CD4-positive, CD25-positive, alpha-beta regulatory T cell (primary cell): Measurements from ENCODE around the gene STAT3. TPM values are rescaled to one million over a fixed set of nuclear protein-coding genes. Genes with fewer than 3 reads are reported as not detected.

Experiments used
- ATAC-seq, 2 donors: fragments of 150-1000 bp; cut with Tn5 transposase; one replicate each; pipeline ENCODE4 v1.10.0; 2021; ENCODE audit warnings: low read depth in 2 of 2, moderate number of reproducible peaks in 2 of 2, moderate library complexity in 1 of 2
- DNase-seq, 3 donors: peaks; one replicate each; pipeline versions ENCODE4 v3.0.0 to v3.0.0-alpha.2; 2012 to 2022; ENCODE audit warnings: mixed read lengths in 1 of 3
- H3K27ac ChIP-seq: one replicate; pipeline ENCODE4 v1.7.0; 2013; ENCODE audit warnings: mild to moderate bottlenecking, low read length; ENCODE audit not compliant: insufficient read depth, poor library complexity, severe bottlenecking
- H3K27me3 ChIP-seq: one replicate; pipeline ENCODE4 v1.7.0; 2013; ENCODE audit warnings: low read length; ENCODE audit not compliant: control insufficient read depth, insufficient read depth
- H3K36me3 ChIP-seq: one replicate; pipeline ENCODE4 v1.7.0; 2013; ENCODE audit warnings: mild to moderate bottlenecking, low read length, moderate library complexity; ENCODE audit not compliant: control insufficient read depth, insufficient read depth
- H3K4me1 ChIP-seq: 2 replicates; pipeline ENCODE4 v1.7.0; 2013; ENCODE audit warnings: mild to moderate bottlenecking, low read length; ENCODE audit not compliant: insufficient read depth, control insufficient read depth, poor library complexity, severe bottlenecking
- H3K4me3 ChIP-seq: one replicate; pipeline ENCODE4 v1.7.0; 2013; ENCODE audit warnings: low read depth, mild to moderate bottlenecking, low read length, moderate library complexity
- H3K9me3 ChIP-seq, 2 experiments: 1 replicate in 1 of 2; 2 replicates in 1 of 2; pipeline ENCODE4 v1.7.0; 2013; ENCODE audit warnings: low read length in 2 of 2, mild to moderate bottlenecking in 1 of 2, moderate library complexity in 1 of 2; ENCODE audit not compliant: control insufficient read depth in 2 of 2
- H3K27ac Mint-ChIP-seq, 3 donors: one replicate each; pipeline ENCODE4 v1.8.0; 2020 to 2022; ENCODE audit warnings: mild to moderate bottlenecking in 3 of 3, mixed read lengths in 3 of 3, moderate library complexity in 2 of 3
- H3K27me3 Mint-ChIP-seq: one replicate; pipeline ENCODE4 v1.8.0; 2022; ENCODE audit warnings: mild to moderate bottlenecking, mixed read lengths
- H3K36me3 Mint-ChIP-seq: one replicate; pipeline ENCODE4 v1.8.0; 2020; ENCODE audit warnings: mixed read lengths
- H3K4me1 Mint-ChIP-seq, 4 donors: one replicate each; pipeline ENCODE4 v1.8.0; 2020 to 2022; ENCODE audit warnings: mixed read lengths in 4 of 4, mild to moderate bottlenecking in 1 of 4
- H3K4me3 Mint-ChIP-seq, 4 donors: one replicate each; pipeline ENCODE4 v1.8.0; 2020 to 2022; ENCODE audit warnings: mild to moderate bottlenecking in 4 of 4, mixed read lengths in 4 of 4, moderate library complexity in 3 of 4
- H3K9me3 Mint-ChIP-seq, 7 donors: one replicate each; pipeline ENCODE4 v1.8.0; 2020 to 2022; ENCODE audit warnings: mixed read lengths in 7 of 7, mild to moderate bottlenecking in 3 of 7, moderate library complexity in 2 of 7
- polyA plus RNA-seq, 4 donors: library from polyadenylated mRNA; unstranded; fragments of 300-500 nt; fragmentation: Illumina TruSeq; gene quantifications; one replicate each; pipeline ENCODE4 v1.2.3, GENCODE V29; 2021
- total RNA-seq: library from RNA; stranded (reverse); gene quantifications from one replicate; pipeline ENCODE4 v1.2.3, GENCODE V29; 2022

STAT3 gene
- total RNA-seq (262 TPM), polyA plus RNA-seq (100 to 1,000 TPM; 100 to 125 (median 118) TPM)

DNA sequence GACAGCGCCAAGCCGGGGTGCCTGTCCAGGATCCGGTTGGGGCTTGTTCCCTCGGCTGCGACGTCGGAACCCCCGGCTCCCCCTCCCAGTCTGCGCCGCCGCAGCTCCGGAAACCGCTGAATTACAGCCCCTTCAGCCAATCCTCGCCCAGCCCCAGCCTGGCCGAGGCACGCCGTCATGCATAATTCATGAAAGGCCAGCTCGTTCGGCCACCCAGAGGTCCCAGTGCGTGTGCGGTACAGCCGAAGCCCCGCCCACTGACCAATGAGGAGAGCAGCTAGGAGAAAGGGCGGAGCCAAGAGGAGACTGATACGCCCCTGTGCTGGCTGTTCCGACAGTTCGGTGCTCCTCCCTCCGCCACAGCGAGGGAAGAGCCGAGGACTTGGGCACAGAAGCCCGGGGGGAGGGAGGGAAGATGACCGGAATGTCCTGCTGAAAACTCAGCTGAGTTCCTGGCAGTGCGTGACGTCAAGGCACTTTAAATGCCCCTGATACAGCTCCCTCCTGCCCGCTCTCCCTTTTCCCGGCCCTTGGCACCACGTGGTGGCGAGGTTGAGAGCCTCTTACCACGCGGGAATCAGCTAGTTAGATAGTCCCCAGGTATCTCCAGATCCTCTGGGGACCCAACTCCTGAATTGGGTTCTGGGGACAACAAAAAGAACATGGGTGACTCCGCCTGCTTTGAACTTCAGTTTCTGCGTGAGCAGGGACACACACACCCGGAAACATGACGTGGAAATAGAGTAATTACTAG lies at the start of gene STAT3:
Gene STAT3 (minus strand): TSS at position 62 of the 754 bp plus-strand sequence. CDS start 39,926 bp downstream, outside the sequence.
- Mint-ChIP-seq H3K4me1 (peaks cover 8 to 53% (median 37%) of the 10 kb centered on the region in 4 donors), H3K27ac (peak within 1 kb of the TSS; percentile 100)
- ATAC-seq, result peak; percentile 85 to 88

GRCh38 chr17:42436391-42436790 lies 48.1 kb upstream of the STAT3 start:
- Mint-ChIP-seq H3K27ac (no peak overlapping the region), H3K27me3 (peaks cover 26% of the 10 kb centered on the region)
- H3K27ac ChIP-seq, result no peak overlapping the region

More for the DNA sequence above, at the start of gene STAT3:
- Histone ChIP-seq H3K36me3 (peaks cover 1% of the 10 kb centered on the region), H3K27ac (peak within 1 kb of the TSS; percentile 100), H3K9me3 (no peaks in the 10 kb centered on the region), H3K4me3 (peak within 1 kb of the TSS; percentile 96), H3K4me1 (peaks cover 25% of the 10 kb centered on the region), H3K27me3 (no peaks in the 10 kb centered on the region)
- peaks cover 3% of the 10 kb centered on the region for H3K36me3 Mint-ChIP-seq
- peak; percentile 100 for DNase-seq
- peaks cover 9% of the 10 kb centered on the region for H3K27me3 Mint-ChIP-seq
- H3K4me3 Mint-ChIP-seq, result peak within 1 kb of the TSS; percentile 92 to 99 (median 96)
- H3K9me3 Mint-ChIP-seq, result peaks cover 0 to 1% (median 0%) of the 10 kb centered on the region in 7 donors

GRCh38 chr17:42431758-42432161 lies 43.5 kb upstream of the STAT3 start:
- peaks cover 0 to 6% (median 2%) of the 10 kb centered on the region in 4 donors for H3K4me1 Mint-ChIP-seq

More at GRCh38 chr17:42436391-42436790, 48.1 kb upstream of the STAT3 start:
- Histone ChIP-seq H3K9me3 (no peaks in the 10 kb centered on the region), H3K4me3 (no peak overlapping the region), H3K27me3 (no peaks in the 10 kb centered on the region), H3K36me3 (no peaks in the 10 kb centered on the region), H3K4me1 (no peaks in the 10 kb centered on the region)
- ATAC-seq (no peak), DNase-seq (no peak)
- peaks cover 3% of the 10 kb centered on the region for H3K36me3 Mint-ChIP-seq
- H3K4me3 Mint-ChIP-seq, result no peak overlapping the region
- H3K9me3 Mint-ChIP-seq, result no peaks in the 10 kb centered on the region
- H3K4me1 Mint-ChIP-seq, result peaks cover 0 to 6% (median 3%) of the 10 kb centered on the region in 4 donors

GRCh38 chr17:42429726-42430447 lies 41.6 kb upstream of the STAT3 start:
- peaks cover 45% of the 10 kb centered on the region for H3K27me3 Mint-ChIP-seq
- no peaks in the 10 kb centered on the region for H3K9me3 Mint-ChIP-seq
- Histone ChIP-seq H3K4me3 (no peak overlapping the region), H3K9me3 (no peaks in the 10 kb centered on the region), H3K27me3 (peaks cover 1% of the 10 kb centered on the region), H3K4me1 (no peaks in the 10 kb centered on the region), H3K27ac (no peak overlapping the region), H3K36me3 (no peaks in the 10 kb centered on the region)
- DNase-seq (no peak), ATAC-seq (no peak)
- H3K4me3 Mint-ChIP-seq, result no peak overlapping the region
- H3K4me1 Mint-ChIP-seq, result peaks cover 0 to 6% (median 2%) of the 10 kb centered on the region in 4 donors
- peaks cover 3% of the 10 kb centered on the region for H3K36me3 Mint-ChIP-seq
- peak overlapping the region in 1 of 3 donors; percentile 43 for H3K27ac Mint-ChIP-seq

More at GRCh38 chr17:42431758-42432161, 43.5 kb upstream of the STAT3 start:
- ATAC-seq (no peak), DNase-seq (no peak)
- Histone ChIP-seq H3K4me1 (no peaks in the 10 kb centered on the region), H3K27ac (no peak overlapping the region), H3K9me3 (no peaks in the 10 kb centered on the region), H3K4me3 (no peak overlapping the region), H3K27me3 (no peaks in the 10 kb centered on the region), H3K36me3 (no peaks in the 10 kb centered on the region)
- no peak overlapping the region for H3K27ac Mint-ChIP-seq
- H3K36me3 Mint-ChIP-seq, result peaks cover 3% of the 10 kb centered on the region
- H3K9me3 Mint-ChIP-seq, result no peaks in the 10 kb centered on the region
- no peak overlapping the region for H3K4me3 Mint-ChIP-seq
- peaks cover 34% of the 10 kb centered on the region for H3K27me3 Mint-ChIP-seq

- H3K27ac Mint-ChIP-seq, result no peak overlapping the region
- no peaks in the 10 kb centered on the region for H3K9me3 Mint-ChIP-seq
- H3K4me3 Mint-ChIP-seq, result no peak overlapping the region
- Histone ChIP-seq H3K27me3 (peaks cover 4% of the 10 kb centered on the region), H3K27ac (no peak overlapping the region), H3K4me1 (peaks cover 2% of the 10 kb centered on the region), H3K36me3 (no peaks in the 10 kb centered on the region), H3K9me3 (no peaks in the 10 kb centered on the region), H3K4me3 (no peak overlapping the region)
- no peaks in the 10 kb centered on the region for H3K36me3 Mint-ChIP-seq
- peaks cover 0 to 6% (median 4%) of the 10 kb centered on the region in 4 donors for H3K4me1 Mint-ChIP-seq
- peaks cover 60% of the 10 kb centered on the region for H3K27me3 Mint-ChIP-seq
- ATAC-seq, result peak in 1 of 2 donors; percentile 46
- DNase-seq, result peak in 2 of 3 donors; percentile 42 to 58
These were observed 40.1 kb upstream of the STAT3 start for GRCh38 chr17:42428141-42428944.

- H3K9me3 Mint-ChIP-seq, result no peaks in the 10 kb centered on the region
- no peak overlapping the region for H3K4me3 Mint-ChIP-seq
- Histone ChIP-seq H3K27ac (no peak overlapping the region), H3K36me3 (no peaks in the 10 kb centered on the region), H3K9me3 (no peaks in the 10 kb centered on the region), H3K4me1 (peaks cover 19% of the 10 kb centered on the region), H3K27me3 (peaks cover 8% of the 10 kb centered on the region), H3K4me3 (no peak overlapping the region)
- H3K27me3 Mint-ChIP-seq, result peaks cover 78% of the 10 kb centered on the region
- DNase-seq (no peak), ATAC-seq (no peak)
- H3K27ac Mint-ChIP-seq, result no peak overlapping the region
- no peaks in the 10 kb centered on the region for H3K36me3 Mint-ChIP-seq
- peaks cover 0 to 30% (median 12%) of the 10 kb centered on the region in 4 donors for H3K4me1 Mint-ChIP-seq
These were observed 36.9 kb upstream of the STAT3 start for GRCh38 chr17:42424991-42425610.

DNA sequence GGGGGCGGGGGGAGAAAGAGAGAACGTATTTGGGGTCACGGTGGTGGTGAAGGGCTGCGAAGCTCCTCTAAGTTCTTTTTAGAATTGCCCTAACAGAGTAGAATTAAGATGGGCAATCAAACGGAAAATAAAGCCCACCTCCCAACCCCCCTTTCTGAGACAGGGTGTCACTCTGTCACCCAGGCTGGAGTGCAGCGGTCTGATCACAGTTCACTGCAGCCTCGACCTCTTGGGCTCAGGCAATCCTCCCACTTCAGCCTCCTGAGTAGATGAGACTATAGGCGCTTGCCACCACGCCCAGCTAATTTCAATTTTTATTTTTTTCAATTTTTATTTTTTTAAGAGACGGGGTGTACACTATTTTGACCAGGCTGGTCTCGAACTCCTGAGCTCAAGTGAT lies 35.5 kb upstream of the STAT3 start:
- no peaks in the 10 kb centered on the region for H3K9me3 Mint-ChIP-seq
- H3K9me3 ChIP-seq, result no peaks in the 10 kb centered on the region
- H3K27ac ChIP-seq, result no peak overlapping the region
- H3K4me1 Mint-ChIP-seq, result peaks cover 0 to 30% (median 12%) of the 10 kb centered on the region in 4 donors
- DNase-seq (no peak), ATAC-seq (no peak)
- H3K4me1 ChIP-seq, result peaks cover 19% of the 10 kb centered on the region
- no peaks in the 10 kb centered on the region for H3K36me3 ChIP-seq
- H3K27ac Mint-ChIP-seq, result no peak overlapping the region
- H3K36me3 Mint-ChIP-seq, result no peaks in the 10 kb centered on the region
- peak overlapping the region in 2 of 4 donors; percentile 68 to 87 for H3K4me3 Mint-ChIP-seq
- peaks cover 8% of the 10 kb centered on the region for H3K27me3 ChIP-seq
- H3K27me3 Mint-ChIP-seq, result peaks cover 77% of the 10 kb centered on the region
- no peak overlapping the region for H3K4me3 ChIP-seq
